ENCODE measurements around the gene TOX2.

The TOX2 gene

DNA sequence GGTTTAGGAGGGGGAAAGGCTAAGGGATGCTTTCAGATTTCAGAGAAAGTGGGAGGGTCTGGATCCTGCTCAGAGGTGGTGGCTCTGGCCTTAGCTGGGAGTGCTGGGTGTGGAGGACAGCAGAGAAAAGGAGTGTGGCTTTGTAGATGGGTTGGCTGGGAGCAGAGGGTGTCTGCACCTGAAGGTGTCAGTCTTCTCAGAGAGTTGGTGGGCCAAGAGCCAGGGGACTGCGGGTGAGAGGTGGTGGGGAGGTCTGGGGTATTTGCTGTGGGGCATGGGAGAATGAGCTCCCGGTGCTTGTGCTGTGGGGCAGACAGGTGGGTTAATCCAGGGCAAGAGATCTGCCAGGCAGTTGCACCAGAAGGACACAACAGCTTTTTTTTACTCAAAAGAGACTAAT, 67.4 kb downstream of the TOX2 start:
- DNase-seq, result no peak

DNA sequence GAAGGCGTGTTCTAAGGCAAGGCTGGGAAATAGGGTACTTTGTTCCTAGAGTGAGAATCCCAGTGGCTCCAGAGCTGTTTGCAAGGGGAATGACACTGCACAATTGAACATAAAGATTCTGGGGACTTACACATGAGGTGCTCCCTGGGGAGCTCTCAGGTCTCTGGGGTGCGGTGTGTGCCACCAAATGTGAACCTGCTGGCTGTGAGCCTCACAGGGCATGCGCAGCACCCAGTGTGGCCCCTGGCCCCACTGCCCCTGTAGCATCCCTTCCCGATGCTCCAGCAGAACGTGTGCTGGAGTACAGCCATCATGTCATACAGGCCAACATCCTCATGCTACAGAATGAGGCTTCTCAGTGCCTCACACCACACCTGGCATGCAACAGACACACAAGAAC, 68.2 kb downstream of the TOX2 start:
- no peak for DNase-seq

DNA sequence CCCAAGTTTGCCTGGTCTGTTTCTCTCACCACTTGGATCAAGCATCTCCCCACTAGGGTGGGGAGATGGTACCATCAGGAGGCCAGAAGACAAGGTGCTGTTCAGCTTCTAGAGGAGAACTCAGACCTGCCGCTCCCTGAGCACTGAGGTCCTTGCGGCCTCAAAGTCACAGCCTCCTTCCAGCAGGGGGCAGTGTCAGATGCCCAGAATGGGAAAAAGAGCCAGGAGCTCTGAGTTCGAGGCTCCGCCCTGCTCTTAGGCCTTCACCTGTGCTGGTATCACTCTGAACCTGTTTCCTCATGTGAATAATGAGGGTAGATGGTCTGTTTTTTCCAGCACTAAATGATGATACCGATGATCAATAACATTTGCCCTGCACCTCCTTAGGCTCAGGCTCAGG, 68.7 kb downstream of the TOX2 start:
- peak; percentile 25 for DNase-seq

DNA sequence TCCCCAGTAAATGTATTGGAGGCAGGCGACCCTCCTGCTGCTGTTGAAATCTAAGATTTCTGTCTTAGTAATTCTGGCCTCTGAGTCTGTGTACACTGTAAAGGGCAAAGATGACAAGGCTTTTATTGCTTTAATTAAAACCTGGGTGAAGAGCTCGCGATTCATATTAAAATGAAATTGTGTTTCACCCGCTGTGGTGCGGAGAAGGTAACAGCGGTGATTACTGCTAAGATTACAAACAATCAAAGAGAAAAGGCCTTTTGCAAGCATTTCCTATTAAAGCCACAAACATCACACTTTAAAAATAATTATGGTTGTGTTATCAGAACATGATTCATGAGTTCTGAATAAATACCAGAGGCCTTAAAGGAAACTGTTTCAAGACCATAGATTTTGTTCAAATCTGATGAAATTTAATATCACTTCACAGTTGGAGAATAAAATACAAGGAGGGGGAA, 69.3 kb downstream of the TOX2 start:
- no peak for DNase-seq

DNA sequence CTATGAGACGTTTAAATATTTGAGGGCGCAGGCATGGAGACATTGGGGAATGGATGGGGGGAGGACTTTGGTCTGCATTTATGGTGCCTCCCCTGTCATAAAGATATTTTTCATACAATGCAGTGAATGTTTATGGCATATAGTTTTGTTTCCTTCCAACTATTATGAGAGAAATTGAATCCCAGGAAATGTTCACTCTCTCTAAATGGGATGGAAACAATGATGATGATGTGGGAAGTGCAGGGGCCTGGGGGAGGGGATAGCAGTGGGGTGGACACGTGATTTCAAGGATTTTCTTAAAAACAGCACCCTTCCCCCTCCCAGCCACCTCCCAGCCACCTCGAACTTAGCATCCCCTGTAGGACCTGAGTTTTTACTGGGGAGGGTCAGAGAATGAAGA, 69.9 kb downstream of the TOX2 start:
- DNase-seq, result no peak

DNA sequence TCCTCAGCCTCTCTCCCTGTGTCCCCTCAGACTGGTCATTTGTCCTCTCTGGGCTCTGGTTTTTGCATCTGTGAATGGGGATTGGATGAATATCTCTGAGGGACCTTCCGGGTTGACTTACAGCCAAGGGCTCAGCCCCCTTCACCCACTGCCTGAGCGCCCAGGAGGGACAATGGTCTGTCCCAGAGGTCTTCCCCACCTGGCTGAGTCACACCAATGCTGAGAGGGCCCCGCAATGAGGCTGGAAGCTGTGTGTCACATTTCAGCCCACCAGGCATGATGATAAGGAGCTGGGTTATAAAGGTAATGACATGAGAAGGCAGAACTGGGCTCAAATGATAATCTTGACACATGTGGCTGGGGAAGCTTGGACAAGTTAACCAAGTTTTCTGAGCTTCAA, 70.5 kb downstream of the TOX2 start:
- no peak for DNase-seq

DNA sequence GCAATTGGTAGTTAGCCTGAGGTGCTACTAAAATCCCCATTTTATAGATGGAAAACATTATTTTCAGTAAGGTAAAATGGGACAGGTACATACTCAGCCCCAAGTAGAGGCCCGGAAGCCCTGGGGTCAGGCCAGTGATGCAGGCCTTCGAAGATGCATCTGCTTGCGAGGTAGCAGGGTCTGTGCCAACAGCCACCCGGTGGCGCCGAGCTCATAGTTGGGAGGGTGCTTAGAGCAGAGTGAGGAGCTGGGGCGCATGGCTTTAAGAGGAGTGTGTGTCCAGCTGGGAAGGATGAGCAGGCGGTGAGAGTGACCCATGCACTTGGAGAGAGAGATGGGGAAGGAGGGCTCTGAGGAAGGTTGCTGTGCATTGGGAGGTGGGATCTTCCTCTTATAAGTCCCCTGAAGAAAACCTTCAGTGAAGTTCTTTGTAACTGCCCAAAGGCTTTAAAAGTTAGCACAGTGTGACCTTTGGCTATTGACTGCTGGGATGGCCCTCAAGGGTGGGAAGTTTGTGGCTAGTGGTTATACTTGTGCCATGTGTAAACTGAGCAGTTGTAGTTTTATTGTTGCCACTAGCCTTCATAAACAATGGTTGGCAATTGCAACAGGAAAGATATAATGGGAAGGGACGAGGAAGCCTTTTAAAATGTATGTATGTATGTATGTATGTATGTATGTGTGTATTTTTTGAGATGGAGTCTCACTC, 71.1 kb downstream of the TOX2 start:
- no peak for DNase-seq

DNA sequence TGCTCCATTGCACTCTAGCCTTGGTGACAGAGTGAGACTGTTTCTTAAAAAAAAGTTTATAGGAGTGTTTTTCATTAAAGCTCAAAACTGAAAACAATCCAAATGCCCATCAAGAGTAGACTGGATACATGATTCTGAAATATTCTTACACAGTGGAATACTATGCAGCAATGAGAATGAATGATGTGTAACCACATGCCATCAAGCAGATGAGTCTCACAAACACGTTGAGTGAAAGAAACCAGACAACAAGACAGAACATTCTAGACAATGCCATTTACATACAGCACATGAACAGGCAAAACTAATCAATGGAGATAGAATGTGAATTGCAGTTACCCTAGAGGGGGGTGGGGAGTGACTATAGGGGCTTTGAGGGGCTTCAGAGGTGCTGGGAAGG, 72.4 kb downstream of the TOX2 start:
- no peak for DNase-seq

DNA sequence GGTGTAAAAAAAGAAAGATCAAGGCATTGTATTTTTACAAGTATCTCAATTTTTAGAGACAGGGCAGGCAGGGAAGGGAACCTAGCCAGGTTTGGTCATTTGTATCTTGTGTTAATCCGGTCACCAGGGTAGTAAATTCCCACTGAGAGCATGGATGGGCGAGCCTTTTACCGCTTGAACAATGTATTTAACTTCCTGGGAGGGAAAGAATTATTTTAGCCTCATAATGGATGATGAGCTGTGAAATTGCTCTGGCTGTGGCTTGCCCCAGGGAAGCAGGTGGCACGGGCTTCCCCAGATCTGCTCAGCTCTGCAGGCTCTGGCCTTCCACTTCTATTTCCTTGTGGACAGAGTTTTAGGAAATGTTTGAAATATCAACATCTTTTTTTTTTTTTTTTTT, 72.9 kb downstream of the TOX2 start:
- DNase-seq, result no peak

DNA sequence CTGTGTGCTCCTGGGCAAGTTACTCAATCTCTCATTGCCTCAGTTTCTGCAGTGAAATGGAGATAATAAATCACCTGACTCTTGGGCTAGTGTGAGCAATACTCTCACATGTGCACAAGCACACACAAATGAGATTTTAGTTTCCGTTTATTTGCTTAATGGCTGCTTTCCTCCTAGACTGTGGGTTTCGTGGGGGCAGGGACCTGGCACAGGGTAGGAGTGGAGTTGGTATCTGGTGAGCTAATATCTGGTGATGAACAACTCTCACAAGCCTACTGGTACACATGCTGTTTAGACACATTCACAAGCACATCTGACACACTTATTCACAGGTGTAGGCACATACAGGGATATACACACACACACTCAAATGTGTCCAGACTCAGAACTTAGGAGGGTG, 73.8 kb downstream of the TOX2 start:
- DNase-seq, result no peak

DNA sequence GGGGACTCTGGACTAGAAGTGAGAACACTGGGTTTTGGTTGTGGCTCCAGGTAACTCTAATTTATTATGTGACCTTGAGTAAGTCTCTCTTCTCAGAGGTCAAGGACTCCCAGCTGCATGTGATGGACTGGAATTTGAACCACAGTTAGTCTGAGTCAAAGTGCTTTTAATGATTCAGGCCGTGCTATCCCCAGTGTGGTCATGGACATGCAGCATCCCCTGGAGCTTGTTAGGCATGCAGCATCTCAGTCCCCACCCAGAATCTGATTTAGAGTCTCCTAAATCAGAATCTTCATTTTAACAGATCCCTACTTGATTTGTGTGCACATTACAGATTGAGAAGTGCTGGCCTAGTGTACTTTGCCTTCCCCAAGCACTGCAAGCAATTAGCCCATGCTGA, 74.2 kb downstream of the TOX2 start:
- DNase-seq, result no peak

DNA sequence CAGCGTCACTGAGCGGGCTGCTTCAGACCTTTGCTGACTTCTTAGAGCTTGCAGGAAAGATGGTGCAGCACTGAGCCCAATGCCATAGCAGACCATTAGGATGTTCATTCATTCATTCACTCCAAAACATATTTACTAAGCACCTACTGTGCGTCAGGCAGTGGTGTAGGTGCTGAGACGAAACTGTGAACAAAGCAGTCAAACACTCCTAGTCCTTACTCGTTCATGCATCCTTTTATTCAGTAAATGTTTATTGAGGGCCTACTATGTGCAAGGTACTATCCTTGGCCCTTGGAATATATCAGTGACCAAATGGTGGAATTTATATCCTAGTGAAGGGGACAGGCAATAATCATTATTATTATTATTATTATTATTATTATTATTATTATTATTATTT, 76.6 kb downstream of the TOX2 start:
- no peak for DNase-seq

DNA sequence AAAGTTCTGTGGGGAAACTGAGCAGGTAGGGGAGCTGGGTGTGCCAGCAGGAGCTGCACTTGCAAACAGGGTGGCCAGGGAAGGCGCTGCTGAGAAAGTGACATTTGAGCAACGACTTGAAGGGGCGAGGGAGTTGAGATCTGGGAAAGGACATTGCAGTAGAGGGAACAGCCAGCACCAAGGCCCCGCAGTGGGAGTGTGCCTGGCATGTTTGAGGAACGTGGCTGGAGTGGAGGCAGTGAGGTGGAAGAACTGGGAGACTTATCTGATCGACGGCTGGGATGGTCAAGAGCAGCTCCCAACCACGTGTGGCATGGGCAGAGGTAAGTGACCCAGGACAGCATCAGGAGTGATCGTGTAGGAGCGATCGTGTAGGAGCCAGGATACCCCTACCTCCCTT, 77.3 kb downstream of the TOX2 start:
- no peak for DNase-seq

DNA sequence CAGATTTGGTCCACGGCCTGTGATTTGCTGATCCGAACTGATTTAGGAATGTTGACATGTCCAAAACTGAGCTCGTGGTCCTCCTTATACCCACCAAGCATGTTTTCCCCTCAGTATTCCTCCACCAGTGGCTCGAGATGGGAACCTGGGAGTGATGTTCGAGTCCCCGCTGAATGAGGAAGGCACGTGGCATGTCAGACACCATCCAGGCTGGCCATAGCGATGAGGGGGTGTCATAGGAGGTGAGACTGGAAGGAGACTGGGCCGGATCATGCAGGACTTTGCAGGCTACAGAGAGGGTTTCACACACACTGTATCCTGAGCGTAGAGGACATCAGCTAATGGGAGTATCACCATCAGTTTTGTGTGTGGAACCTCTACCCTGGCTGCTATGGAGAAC, 78.2 kb downstream of the TOX2 start:
- DNase-seq, result no peak

DNA sequence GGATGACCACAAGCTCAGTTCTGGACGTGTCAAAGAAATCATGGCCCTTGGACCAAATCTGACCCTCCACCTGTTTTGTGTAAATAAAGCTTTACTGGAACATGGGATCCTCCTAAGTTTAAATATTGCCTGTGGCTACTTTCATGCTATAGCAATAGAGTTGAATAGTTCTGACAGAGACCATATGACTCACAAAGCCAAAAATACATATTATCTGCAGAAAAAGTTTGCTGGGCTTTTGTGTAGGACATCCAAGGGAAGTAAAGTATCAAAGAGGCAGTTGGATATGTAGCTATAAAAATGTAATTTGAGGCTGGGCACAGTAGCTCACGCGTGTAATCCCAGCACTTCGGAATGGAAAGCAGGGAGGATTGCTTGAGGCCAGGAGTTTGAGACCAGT, 78.9 kb downstream of the TOX2 start:
- no peak for DNase-seq

DNA sequence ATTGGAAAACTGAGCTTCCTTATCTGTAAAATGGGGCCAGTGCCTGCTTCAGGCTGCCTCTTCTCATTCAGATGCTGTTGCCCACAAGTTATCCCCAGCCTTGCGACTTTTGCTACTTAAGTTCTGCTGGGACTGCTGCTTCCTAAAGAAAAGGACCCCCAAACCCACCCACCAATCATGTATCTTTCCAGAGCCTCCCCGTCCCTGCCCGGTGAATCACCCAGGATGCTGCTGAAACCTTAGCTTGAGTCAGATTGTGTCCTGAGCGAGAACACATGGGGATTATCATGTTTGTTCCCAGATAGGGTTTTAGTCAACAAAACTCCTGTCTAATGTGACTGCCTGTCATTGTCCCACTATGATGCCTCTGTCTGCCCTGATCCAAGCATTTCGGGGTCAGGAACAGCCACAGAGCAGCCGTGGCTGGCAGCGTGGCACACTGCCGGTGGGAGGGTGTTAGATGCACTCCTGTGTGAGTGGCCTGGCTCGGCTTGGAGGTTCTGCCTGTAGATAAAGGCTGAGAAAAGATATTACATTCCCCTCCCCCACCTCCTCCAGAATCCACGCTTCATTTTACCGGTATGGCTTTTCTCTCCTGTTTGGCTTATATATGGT, 79.9 kb downstream of the TOX2 start:
- no peak for DNase-seq

DNA sequence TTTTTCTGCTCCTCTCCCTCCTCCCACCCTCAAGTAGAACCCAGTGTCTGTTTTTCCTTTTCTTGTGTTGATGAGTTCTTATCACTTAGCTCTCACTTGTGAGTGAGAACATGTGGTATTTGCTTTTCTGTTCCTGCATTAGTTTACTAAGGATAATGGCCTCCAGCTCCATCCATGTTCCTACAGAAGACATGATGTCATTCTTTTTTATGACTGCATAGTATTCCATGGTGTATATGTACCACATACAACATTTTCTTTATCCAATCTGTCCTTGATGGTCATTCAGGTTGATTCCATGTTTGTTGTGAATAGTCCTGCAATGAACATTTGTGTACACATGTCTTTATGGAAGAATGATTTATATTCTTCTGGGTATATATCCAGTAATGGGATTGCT, 81.0 kb downstream of the TOX2 start:
- no peak for DNase-seq

DNA sequence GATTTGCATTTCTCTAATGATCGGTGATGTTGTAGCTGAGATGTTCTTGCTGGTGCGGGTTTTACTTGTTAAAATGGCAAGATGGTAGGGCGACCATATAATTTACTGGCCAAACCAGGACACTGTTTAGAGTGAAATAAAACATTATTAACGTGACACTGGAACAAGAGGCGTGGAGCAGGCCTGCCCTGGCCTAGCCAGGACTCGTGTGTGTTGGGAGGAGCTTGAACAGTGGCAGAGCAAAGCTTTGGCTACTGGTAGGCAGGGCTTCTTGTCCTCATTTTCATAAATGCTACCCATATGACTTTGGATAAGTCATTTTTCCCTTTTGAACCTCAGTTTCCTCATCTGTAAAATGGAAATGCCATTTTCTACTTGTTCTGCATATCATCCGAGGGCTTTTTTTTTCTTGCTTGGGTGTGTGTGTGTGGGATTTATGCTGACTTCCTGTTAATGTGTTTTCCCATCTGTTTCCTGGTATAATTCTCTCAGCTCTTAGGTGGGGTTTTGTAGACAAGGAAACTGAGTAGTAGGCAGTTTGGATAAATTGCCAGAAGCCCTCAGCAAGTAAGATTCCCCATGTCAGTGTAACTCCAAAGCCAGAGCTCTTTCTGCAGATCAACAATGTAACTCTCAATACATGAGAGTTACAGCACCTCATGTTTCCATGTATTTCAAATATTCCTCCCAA, 81.7 kb downstream of the TOX2 start:
- DNase-seq, result no peak

DNA sequence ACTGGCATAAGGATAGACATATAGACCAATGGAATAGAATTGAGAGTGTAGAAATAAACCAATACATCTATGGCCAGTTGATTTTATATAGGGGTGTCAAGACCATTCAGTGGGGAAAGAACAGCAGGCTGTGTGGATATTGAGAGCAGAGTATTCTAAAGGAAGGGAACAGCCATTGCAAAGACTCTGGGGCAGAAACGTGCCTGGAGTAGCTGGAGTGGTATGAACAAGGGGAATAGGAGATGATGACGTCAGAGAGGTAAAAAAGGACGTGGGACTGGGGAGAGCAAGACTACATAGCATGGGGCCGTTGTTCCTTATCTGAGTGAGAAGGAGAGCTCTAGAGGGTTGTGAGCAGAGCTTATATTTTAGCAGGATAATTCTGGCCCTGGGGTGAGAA, 85.2 kb downstream of the TOX2 start:
- DNase-seq, result no peak

DNA sequence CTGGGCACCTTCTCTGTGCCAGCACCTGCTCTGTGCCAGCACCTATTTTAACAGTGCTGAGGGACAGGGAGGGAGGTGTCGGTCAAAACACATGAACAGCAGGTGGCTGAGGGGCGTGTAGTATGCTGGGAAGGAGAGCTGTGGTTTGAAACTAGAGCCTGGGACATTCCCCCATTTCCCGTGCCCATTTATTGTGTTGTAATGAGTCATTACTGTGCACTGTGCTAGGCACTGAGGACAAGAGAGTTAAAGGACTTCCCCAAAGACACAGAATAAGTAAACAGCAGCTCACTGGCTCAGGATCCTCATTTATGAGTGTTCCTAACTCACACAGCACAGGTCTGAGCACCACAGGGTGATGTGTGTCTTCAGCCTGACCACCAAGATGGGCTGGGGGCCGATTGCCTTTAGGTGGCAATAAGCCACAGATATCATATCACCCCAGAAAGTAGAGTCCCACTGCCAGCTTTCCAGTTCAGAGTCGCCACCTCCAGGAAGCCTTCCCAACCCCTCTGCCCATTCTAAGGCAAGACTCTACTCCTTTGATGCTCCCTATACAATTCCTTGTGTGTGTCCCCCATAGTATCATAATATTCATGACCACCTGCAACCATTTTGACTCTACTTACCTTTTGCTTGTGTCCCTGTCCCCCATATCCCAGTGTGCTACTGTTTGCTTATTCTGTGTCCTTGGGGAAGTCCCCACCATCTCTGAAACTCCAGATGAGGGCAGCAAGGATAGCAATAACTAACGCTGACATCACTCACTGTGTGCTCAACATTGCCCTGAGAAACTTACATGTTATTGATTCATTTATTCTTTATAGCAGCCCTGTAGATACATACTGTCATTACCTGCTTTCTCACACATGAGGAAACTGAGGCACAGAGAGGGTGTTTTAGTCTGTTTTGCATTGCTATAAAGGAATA, 87.3 kb downstream of the TOX2 start:
- no peak for DNase-seq

DNA sequence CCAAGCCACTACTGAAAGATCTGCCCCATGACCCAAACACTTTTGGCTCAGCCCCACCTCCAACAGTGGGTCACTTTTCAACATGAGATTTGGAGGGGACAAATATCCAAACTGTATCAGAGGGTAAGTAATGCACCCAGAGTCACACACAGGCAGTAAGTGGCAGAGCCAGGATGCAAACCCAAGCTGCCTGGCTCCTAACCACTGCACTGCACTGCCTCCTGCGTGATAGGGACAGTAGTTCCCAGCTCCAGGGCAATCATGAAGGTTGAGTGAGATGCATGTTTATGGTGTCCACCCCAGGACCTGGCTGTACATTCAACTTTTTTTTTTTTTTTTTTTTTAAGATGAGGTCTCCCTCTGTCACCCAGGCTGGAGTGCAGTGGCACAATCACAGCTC, 88.2 kb downstream of the TOX2 start:
- DNase-seq, result no peak

DNA sequence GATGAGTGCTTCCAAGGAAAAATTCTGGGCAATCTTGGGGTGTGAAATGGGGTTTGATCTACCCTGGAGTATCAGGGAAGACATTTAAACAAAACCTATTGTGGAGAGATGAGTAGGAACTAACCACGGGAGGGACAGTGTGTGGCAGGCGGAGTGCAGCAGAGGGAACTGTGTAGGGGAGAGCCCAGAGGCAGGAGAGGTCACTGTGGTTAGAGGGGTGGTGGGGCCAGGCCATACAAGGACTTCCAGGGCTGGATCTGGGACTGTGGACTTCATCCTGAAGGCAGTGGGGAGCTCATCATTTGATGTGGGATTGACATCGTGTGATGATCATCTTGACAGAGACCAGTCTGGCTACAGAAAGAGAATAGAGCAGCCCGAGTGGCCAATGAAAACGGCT, 89.0 kb downstream of the TOX2 start:
- DNase-seq, result no peak

DNA sequence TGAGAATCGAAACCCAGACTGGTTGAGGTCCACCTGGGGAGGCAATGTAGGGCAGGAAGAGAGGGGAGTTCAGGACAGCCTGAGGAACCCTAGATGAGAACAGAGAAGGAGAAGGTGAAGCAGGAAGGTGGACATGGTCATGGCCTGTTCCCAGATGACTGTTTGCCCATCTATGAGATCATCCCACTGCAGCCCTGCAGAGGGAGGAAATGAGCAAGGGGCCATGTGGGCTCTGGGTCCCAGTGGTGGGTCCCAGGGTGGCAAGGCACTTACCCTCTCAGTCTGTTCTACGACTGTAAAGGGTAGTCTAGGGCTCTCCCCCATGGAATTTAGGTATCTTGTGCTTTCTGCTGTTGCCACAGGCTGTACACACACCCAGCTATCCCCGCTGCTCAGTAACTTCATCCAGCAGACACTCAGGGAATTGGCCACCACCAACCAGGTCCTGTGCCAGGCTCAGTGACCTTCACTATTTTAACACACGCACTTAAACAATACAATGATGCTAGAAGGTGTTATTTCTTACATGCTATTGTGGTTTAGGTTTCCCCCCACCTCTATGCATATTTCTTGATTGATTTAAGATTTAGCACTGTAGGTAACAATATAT, 89.8 kb downstream of the TOX2 start:
- DNase-seq, result no peak
